ENCODE measurements around the gene MYH15.

DNA sequence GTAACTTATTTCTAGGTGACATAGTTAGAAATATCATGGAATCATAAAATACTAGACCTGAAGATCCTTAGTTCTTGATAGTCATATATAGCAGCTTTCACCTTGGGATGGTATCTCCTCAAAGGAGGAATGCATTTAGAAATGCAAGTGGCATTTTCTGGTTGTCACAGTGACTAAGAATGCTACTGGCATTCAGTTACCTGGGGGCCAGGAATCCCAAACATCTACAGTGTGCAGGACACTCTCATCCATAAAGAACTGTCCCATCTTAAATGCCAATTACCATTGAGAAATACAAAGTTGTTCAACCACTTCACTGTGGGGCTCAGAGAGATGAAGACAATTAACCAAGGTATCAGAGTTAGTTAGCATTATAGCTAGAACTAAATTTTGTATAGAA lies 36.7 kb downstream of the MYH15 start:
- TF ChIP-seq MXD4 (CRISPR knock-in tag; IDR thresholded peaks at IDR 0.05; ENCODE audit: borderline replicate concordance) (no peak), NR1H2 (CRISPR knock-in tag; IDR thresholded peaks at IDR 0.05) (no peak)
- TF ChIP-seq, protein P1, sequence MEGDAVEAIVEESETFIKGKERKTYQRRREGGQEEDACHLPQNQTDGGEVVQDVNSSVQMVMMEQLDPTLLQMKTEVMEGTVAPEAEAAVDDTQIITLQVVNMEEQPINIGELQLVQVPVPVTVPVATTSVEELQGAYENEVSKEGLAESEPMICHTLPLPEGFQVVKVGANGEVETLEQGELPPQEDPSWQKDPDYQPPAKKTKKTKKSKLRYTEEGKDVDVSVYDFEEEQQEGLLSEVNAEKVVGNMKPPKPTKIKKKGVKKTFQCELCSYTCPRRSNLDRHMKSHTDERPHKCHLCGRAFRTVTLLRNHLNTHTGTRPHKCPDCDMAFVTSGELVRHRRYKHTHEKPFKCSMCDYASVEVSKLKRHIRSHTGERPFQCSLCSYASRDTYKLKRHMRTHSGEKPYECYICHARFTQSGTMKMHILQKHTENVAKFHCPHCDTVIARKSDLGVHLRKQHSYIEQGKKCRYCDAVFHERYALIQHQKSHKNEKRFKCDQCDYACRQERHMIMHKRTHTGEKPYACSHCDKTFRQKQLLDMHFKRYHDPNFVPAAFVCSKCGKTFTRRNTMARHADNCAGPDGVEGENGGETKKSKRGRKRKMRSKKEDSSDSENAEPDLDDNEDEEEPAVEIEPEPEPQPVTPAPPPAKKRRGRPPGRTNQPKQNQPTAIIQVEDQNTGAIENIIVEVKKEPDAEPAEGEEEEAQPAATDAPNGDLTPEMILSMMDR (IDR thresholded peaks at IDR 0.05), result no peak
- TF ChIP-seq, protein P2, sequence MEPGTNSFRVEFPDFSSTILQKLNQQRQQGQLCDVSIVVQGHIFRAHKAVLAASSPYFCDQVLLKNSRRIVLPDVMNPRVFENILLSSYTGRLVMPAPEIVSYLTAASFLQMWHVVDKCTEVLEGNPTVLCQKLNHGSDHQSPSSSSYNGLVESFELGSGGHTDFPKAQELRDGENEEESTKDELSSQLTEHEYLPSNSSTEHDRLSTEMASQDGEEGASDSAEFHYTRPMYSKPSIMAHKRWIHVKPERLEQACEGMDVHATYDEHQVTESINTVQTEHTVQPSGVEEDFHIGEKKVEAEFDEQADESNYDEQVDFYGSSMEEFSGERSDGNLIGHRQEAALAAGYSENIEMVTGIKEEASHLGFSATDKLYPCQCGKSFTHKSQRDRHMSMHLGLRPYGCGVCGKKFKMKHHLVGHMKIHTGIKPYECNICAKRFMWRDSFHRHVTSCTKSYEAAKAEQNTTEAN (CRISPR knock-in tag; IDR thresholded peaks at IDR 0.05), result no peak
- TF ChIP-seq, protein P3, sequence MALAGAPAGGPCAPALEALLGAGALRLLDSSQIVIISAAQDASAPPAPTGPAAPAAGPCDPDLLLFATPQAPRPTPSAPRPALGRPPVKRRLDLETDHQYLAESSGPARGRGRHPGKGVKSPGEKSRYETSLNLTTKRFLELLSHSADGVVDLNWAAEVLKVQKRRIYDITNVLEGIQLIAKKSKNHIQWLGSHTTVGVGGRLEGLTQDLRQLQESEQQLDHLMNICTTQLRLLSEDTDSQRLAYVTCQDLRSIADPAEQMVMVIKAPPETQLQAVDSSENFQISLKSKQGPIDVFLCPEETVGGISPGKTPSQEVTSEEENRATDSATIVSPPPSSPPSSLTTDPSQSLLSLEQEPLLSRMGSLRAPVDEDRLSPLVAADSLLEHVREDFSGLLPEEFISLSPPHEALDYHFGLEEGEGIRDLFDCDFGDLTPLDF (CRISPR knock-in tag; IDR thresholded peaks at IDR 0.05), result no peak
- TF ChIP-seq, protein P4, sequence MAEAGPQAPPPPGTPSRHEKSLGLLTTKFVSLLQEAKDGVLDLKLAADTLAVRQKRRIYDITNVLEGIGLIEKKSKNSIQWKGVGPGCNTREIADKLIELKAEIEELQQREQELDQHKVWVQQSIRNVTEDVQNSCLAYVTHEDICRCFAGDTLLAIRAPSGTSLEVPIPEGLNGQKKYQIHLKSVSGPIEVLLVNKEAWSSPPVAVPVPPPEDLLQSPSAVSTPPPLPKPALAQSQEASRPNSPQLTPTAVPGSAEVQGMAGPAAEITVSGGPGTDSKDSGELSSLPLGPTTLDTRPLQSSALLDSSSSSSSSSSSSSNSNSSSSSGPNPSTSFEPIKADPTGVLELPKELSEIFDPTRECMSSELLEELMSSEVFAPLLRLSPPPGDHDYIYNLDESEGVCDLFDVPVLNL (CRISPR knock-in tag; IDR thresholded peaks at IDR 0.05; ENCODE audit: borderline replicate concordance, low read depth), result no peak
